OCI-LY7 (cell line): ENCODE measurements around the gene C16orf96.

Source experiments
- CTCF ChIP-seq: fragments of 200-600 bp; sonication (generic); conservative IDR thresholded peaks from 2 replicates; pipeline ENCODE4 v1.5.1; 2014; ENCODE audit warnings: mild to moderate bottlenecking, antibody characterized with exemption, low read length, moderate library complexity, mixed read lengths
- EZH2phosphoT487 ChIP-seq: fragments of 200-600 bp; sonication (generic); IDR thresholded peaks from 2 replicates; pipeline ENCODE4 v1.6.1; 2018; ENCODE audit warnings: low read depth, borderline replicate concordance, mild to moderate bottlenecking, mixed run types, antibody characterized with exemption, low read length, moderate library complexity, mixed read lengths

GRCh38 chr16:4631444-4631843 lies 75.3 kb downstream of the C16orf96 start:
- no peak for TF ChIP-seq CTCF
- no peak for TF ChIP-seq EZH2phosphoT487
